GM12875 (cell line): ENCODE data around the gene SSTR5.

Experiments
- H3K4me3 ChIP-seq: one replicate; pipeline ENCODE4 v1.5.1; 2011; ENCODE audit warnings: low read depth, low read length, control low read depth
- CTCF ChIP-seq: IDR thresholded peaks from 2 replicates; pipeline ENCODE4 v1.5.1; 2011; ENCODE audit warnings: low read depth, mild to moderate bottlenecking, control low read depth, inconsistent platforms, low read length, moderate library complexity, borderline replicate concordance; ENCODE audit not compliant: insufficient read depth

The SSTR5 gene

GRCh38 chr16:1034230-1035065 lies 38.1 kb upstream of the SSTR5 start:
- TF ChIP-seq CTCF: no peak
- H3K4me3 ChIP-seq: no peak overlapping the region

GRCh38 chr16:1035066-1035415 lies 37.5 kb upstream of the SSTR5 start:
- no peak for TF ChIP-seq CTCF
- H3K4me3 ChIP-seq: no peak overlapping the region

- no peak for TF ChIP-seq CTCF
- H3K4me3 ChIP-seq: no peak overlapping the region
Measured at GRCh38 chr16:1036166-1036565, 36.4 kb upstream of the SSTR5 start.

GRCh38 chr16:1036726-1037393 lies 35.7 kb upstream of the SSTR5 start:
- no peak for TF ChIP-seq CTCF

DNA sequence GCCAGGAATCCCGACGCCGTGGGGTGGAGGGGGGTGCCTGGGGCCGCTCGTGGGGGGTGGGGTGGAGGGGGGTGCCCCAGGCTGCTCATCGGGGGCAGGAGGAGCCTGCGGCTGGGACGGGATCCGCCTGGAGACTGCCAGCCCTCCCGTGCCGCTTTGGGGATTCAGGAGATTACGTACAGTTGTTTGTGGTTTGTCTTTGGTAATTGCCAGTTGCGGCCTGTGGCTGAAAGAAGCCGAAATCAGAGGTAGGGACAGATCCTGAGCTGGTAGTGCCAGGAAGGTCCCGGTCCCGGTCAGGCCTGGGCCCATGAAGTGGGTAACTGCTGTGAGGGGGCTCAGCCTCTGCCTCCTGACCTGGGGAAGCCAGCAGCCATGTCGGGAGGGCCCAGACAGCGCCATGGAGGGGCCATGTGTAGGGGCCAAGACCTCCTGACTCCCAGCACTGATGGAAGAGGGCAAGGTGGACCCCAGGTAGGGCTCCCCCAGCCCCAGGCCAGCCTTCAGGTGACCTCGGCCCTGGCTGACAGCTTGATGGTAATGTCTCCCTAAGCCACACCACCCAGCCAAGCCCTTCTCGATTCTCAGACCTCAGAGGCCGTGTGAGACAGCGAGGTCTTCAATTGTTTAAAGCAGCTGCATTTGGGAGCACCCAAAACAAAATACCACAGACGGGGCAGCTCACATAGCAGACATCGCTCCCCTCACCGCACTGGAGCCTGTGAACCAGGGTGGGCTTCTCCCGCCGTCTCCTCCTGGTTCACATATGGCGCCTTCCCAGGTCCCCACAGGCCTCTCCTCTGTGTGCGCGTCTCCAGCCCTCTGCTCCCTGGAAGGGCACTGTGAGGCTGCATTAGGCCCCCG lies 34.9 kb upstream of the SSTR5 start:
- no peak for TF ChIP-seq CTCF
- no peak overlapping the region for H3K4me3 ChIP-seq

More at GRCh38 chr16:1036726-1037393, 35.7 kb upstream of the SSTR5 start:
- no peak overlapping the region for H3K4me3 ChIP-seq

DNA sequence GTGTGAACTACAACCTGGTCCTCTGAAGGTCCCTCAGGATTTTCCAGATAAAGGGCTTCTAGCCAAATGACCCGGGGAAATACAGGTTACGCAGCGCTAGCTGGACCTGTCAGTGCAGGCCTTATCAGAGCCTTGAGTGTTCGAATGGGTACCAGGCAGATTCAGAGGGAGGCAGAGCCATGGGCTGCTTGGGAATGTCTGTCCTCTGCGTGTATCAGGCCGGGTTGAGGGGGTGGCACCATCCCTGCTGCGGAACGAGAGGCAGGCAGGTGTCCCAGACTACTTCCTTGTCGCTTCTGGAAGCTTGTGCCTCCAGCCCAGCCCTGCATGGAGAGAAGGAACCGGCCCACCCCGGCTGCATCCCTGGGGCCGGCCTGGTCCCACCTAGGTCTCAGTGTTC lies 33.6 kb upstream of the SSTR5 start:
- TF ChIP-seq CTCF: no peak
- no peak overlapping the region for H3K4me3 ChIP-seq
